Placental pericyte (primary cell): ENCODE measurements around the gene PHACTR2. TPM values are rescaled to one million over a fixed set of nuclear protein-coding genes. Genes with fewer than 3 reads are reported as not detected.

Source experiments
- small RNA-seq: library from RNA; depleted of rRNA; stranded (forward); fragments of <200 nt; gene quantifications from one replicate; pipeline ENCODE3, GENCODE V24; 2012; ENCODE audit warnings: low replicate concordance
- total RNA-seq: library from RNA; depleted of rRNA; stranded (reverse); fragments of >200 nt; gene quantifications from 2 replicates; pipeline ENCODE4 v1.2.3, GENCODE V29; 2012

PHACTR2 gene
- total RNA-seq, result 56.9 and 88.5 TPM in 2 replicates

GRCh38 chr6:143677891-143678791, at the start of gene PHACTR2:
Gene PHACTR2, plus strand, starts transcription at chr6:143677965. Its CDS starts 199 bp downstream, at chr6:143678164.

DNA sequence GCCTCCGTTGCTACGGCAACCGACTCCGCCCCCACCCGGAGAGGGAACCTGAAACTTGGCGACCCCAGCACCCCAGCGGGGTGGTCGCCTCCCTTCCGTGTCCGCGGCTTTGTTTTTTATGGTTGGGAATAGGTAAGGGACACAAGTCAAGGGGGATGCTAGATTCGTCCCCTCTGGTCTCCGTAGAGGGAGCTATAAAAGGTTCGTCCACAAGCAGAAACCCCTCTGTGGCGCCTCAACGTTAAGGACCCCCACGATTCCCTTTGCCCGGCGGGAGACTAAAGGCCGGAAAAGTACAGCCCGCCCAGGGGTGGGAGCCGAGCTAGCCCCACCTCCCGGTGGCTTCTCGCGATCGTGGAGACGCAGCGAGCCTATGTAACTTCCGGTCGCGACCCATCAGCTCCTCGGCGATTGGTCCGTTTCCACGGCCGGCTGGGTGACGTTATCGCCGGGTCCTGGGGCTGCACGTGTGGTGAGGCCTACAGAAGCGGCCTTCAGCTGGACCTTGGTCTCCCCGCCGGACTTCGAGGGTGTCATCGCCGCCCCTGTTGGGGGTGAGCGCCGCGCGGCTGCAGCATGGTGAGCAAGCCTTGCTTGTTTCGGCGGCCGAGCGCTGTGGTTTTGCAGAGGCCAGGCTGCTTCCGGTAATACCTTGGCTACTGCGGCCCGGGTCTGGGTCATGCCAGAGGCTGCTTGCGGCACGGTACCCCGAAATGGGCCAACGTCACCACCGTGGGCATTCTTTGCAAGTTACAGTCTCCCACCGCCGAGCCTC, 165.3 kb downstream of the PHACTR2 start, which contains the start of gene LTV1:
LTV1 (plus strand) TSS at position 437 of the 775 bp plus-strand sequence; CDS start at position 577, 140 bp downstream.

GRCh38 chr6:143864234-143864633, 186.5 kb downstream of the PHACTR2 start, which contains the start of gene ZC2HC1B:
Gene ZC2HC1B, plus strand, starts transcription at chr6:143864474. Its CDS starts 66 bp downstream, at chr6:143864540.

Small RNA genes lying within 50 kb of the gene (small RNA-seq; reads per million reads assigned to genes)
- gene ZC2HC1B, result not detected

Other genes starting within 250 kb of the PHACTR2 start
- 1.5 and 5.7 TPM in 2 replicates for gene ADAT2, start 227.3 kb upstream of the PHACTR2 start, total RNA-seq
- gene PEX3, start 227.2 kb upstream of the PHACTR2 start, total RNA-seq, result 8.5 and 18.8 TPM in 2 replicates
- gene FUCA2, start 166.2 kb upstream of the PHACTR2 start, total RNA-seq, result 53.7 and 55.1 TPM in 2 replicates
- 20.4 and 21.0 TPM in 2 replicates for gene LTV1, start 165.4 kb downstream of the PHACTR2 start, total RNA-seq
- not detected in 2 replicates for gene ZC2HC1B, start 186.5 kb downstream of the PHACTR2 start, total RNA-seq